Endothelial cell of umbilical vein (primary cell): Measurements from ENCODE around the gene HP. TPM values are rescaled to one million over a fixed set of nuclear protein-coding genes. Genes with fewer than 3 reads are reported as not detected.

Source experiments
- BruUV-seq: library from RNA; stranded (reverse); fragments of 400-500 nt; replicated peaks from 2 replicates; lab custom pipeline; 2021; lab: Mats Ljungman, UMichigan
- CTCF ChIA-PET: fragments of 300-600, 350-600 bp; sonication (Branson Sonifier 250); formaldehyde crosslinking; loops from one replicate; lab custom pipeline; 2021; ENCODE audit warnings: antibody characterized with exemption, inconsistent platforms; lab: Charles Lee
- POLR2A ChIA-PET: fragments of 300-600, 350-600 bp; sonication (Branson Sonifier 250); formaldehyde crosslinking; loops from one replicate; lab custom pipeline; 2021; ENCODE audit warnings: antibody characterized with exemption, inconsistent platforms; lab: Charles Lee
- DNase-seq: peaks from one replicate; pipeline ENCODE4 v3.0.0-alpha.2; 2011; ENCODE audit warnings: low read depth, low spot score
- FAIRE-seq: peaks from 2 replicates; lab custom pipeline; 2011; peaks lifted over from hg19 to GRCh38; lab: Jason Lieb, UNC
- H2AFZ ChIP-seq: 2 replicates; pipeline ENCODE4 v1.6.0; 2012; ENCODE audit warnings: low read depth, low read length, control low read depth, inconsistent platforms
- H3K27ac ChIP-seq: 2 replicates; pipeline ENCODE4 v1.5.1; 2011; ENCODE audit warnings: low read depth, mild to moderate bottlenecking, control low read depth, low read length, moderate library complexity; ENCODE audit not compliant: insufficient read depth
- H3K27me3 ChIP-seq, 2 experiments: 2 replicates each; pipeline versions ENCODE4 v1.6.0 to v1.6.1; 2011; ENCODE audit warnings: low read length in 2 of 2, mixed read lengths in 1 of 2; ENCODE audit not compliant: control insufficient read depth in 2 of 2, insufficient read depth in 2 of 2
- H3K36me3 ChIP-seq, 2 experiments: 2 replicates in 1 of 2; 3 replicates in 1 of 2; pipeline ENCODE4 v1.5.1; 2011; ENCODE audit warnings: low read length in 2 of 2, mild to moderate bottlenecking in 1 of 2, moderate library complexity in 1 of 2; ENCODE audit not compliant: control insufficient read depth in 2 of 2, insufficient read depth in 2 of 2; ENCODE audit errors: extremely low read depth in 1 of 2
- H3K4me1 ChIP-seq: 3 replicates; pipeline ENCODE4 v1.5.1; 2011; ENCODE audit warnings: mild to moderate bottlenecking, low read length; ENCODE audit not compliant: control insufficient read depth, insufficient read depth; ENCODE audit errors: extremely low read depth
- H3K4me2 ChIP-seq: 2 replicates; pipeline ENCODE4 v1.6.1; 2011; ENCODE audit warnings: low read length, control low read depth, mixed read lengths; ENCODE audit not compliant: insufficient read depth
- H3K4me3 ChIP-seq, 3 experiments: fragments of 200-600 bp in 1 of 3; sonication (generic), shearing (Covaris generic) in 1 of 3; replicated peaks in 1 of 3; 2 replicates each; pipeline ENCODE4 v1.5.1; 2011 to 2016; ENCODE audit warnings: control low read depth in 3 of 3, low read length in 3 of 3, mild to moderate bottlenecking in 2 of 3, inconsistent platforms in 1 of 3, low read depth in 1 of 3, moderate library complexity in 1 of 3; ENCODE audit not compliant: insufficient read depth in 1 of 3
- H3K79me2 ChIP-seq: 2 replicates; pipeline ENCODE4 v1.6.0; 2012; ENCODE audit warnings: low read length, inconsistent platforms; ENCODE audit not compliant: control insufficient read depth, insufficient read depth
- H3K9ac ChIP-seq: replicated peaks from 2 replicates; pipeline ENCODE3; 2011; ENCODE audit warnings: low read length, control low read depth; ENCODE audit not compliant: insufficient read depth; ENCODE audit errors: extremely low read depth
- H3K9me1 ChIP-seq: replicated peaks from 3 replicates; pipeline ENCODE4 v1.6.0; 2011; ENCODE audit warnings: mild to moderate bottlenecking, low read length; ENCODE audit not compliant: control insufficient read depth, insufficient read depth; ENCODE audit errors: extremely low read depth
- H3K9me3 ChIP-seq: replicated peaks from 2 replicates; pipeline ENCODE4 v1.5.1; 2012; ENCODE audit warnings: low read length, inconsistent platforms; ENCODE audit not compliant: control insufficient read depth, insufficient read depth
- H4K20me1 ChIP-seq: replicated peaks from 2 replicates; pipeline ENCODE3; 2011; ENCODE audit warnings: mild to moderate bottlenecking, low read length; ENCODE audit not compliant: control insufficient read depth, insufficient read depth; ENCODE audit errors: extremely low read depth
- CTCF ChIP-seq, 2 donors: IDR thresholded peaks; 1 replicate in 1 of 2; 2 replicates in 1 of 2; pipeline ENCODE4 v1.5.1; 2011; ENCODE audit warnings: low read length in 2 of 2, mild to moderate bottlenecking in 2 of 2, moderate library complexity in 2 of 2, control low read depth in 1 of 2, inconsistent platforms in 1 of 2, low read depth in 1 of 2; ENCODE audit not compliant: insufficient read depth in 1 of 2; ENCODE audit errors: extremely low read depth in 1 of 2
- EZH2 ChIP-seq: IDR thresholded peaks from 2 replicates; pipeline ENCODE4 v1.6.1; 2012; ENCODE audit warnings: borderline replicate concordance, low read depth, mild to moderate bottlenecking, moderate library complexity, low read length, inconsistent platforms; ENCODE audit not compliant: severe bottlenecking
- FOS ChIP-seq: IDR thresholded peaks from 2 replicates; pipeline ENCODE4 v1.6.1; 2011; ENCODE audit warnings: mild to moderate bottlenecking, low read length, moderate library complexity, borderline replicate concordance; ENCODE audit not compliant: insufficient read depth
- GATA2 ChIP-seq: IDR thresholded peaks from 2 replicates; pipeline ENCODE4 v1.7.0; 2011; ENCODE audit warnings: low read depth, mild to moderate bottlenecking, moderate library complexity, mixed read lengths, low read length; ENCODE audit not compliant: insufficient read length, insufficient read depth
- JUN ChIP-seq: IDR thresholded peaks from 2 replicates; pipeline ENCODE4 v1.6.1; 2011; ENCODE audit warnings: borderline replicate concordance, low read depth; ENCODE audit not compliant: insufficient read length, insufficient read depth
- MAX ChIP-seq: IDR thresholded peaks from 2 replicates; pipeline ENCODE4 v1.6.1; 2011; ENCODE audit not compliant: insufficient read depth, insufficient read length
- MYC ChIP-seq: IDR thresholded peaks from one replicate; pipeline ENCODE4 v1.6.1; 2011; ENCODE audit warnings: mild to moderate bottlenecking, low read depth, low read length
- POLR2A ChIP-seq: IDR thresholded peaks from 2 replicates; pipeline ENCODE4 v1.6.1; 2012; ENCODE audit warnings: low read depth, mild to moderate bottlenecking, control low read depth, low read length
- POLR2AphosphoS5 ChIP-seq: IDR thresholded peaks from 2 replicates; pipeline ENCODE4 v1.6.1; 2012; ENCODE audit warnings: low read depth, mild to moderate bottlenecking, control low read depth, low read length, moderate library complexity; ENCODE audit not compliant: insufficient read depth
- dilution Hi-C: fragments of 300-500 bp; cut with MboI; formaldehyde crosslinking; loops from one replicate; pipeline ENCODE4 v1.15.0; 2019; ENCODE audit warnings: low sequenced_read_pairs; ENCODE audit not compliant: extremely low pct_ligation_motif_present
- intact Hi-C: fragments of 100-400 bp; cut with micrococcal nuclease; formaldehyde crosslinking; loops from one replicate; pipeline ENCODE4 v1.10.0; 2022
- polyA plus RNA-seq, 4 experiments: library from polyadenylated mRNA; depleted of rRNA in 3 of 4; stranded (reverse) in 3 of 4; unstranded in 1 of 4; fragments of >200 nt; gene quantifications; 2 replicates each; pipeline versions ENCODE4 v1.2.1 to v1.2.3, GENCODE V29; 2011 to 2012; ENCODE audit warnings: missing spikeins in 1 of 4
- total RNA-seq: library from RNA; stranded (reverse); gene quantifications from 2 replicates; pipeline ENCODE4 v1.2.3, GENCODE V29; 2021

HP gene
- total and polyA plus RNA-seq, 2 donors (not counting 3 experiments of a cell fraction or from before 2014, with no cell fraction given), result not detected

- Histone ChIP-seq H3K4me3 (no peak overlapping the region), H3K27me3 (no peaks in the 10 kb centered on the region), H3K9me3 (no peaks in the 10 kb centered on the region), H3K36me3 (peaks cover 10 to 11% of the 10 kb centered on the region in 2 experiments), H4K20me1 (no peaks in the 10 kb centered on the region), H3K4me1 (no peaks in the 10 kb centered on the region), H3K79me2 (no peaks in the 10 kb centered on the region), H2AFZ (no peak overlapping the region), H3K9me1 (no peaks in the 10 kb centered on the region), H3K27ac (no peak overlapping the region), H3K9ac (no peak overlapping the region), H3K4me2 (no peak overlapping the region)
- no peak for FAIRE-seq
- POLR2A ChIA-PET, result no interaction called here
- dilution Hi-C loops (no loop called here), intact Hi-C loops (no loop called here)
- no TSS peak for BruUV-seq
- CTCF ChIA-PET, result interaction anchor here (1.8 kb wide), 1 partner anchor 18 kb away, joined by 5 read pairs; no protein-coding TSS in a partner anchor
- no peak for DNase-seq
- no peak for TF ChIP-seq POLR2AphosphoS5
- no peak for TF ChIP-seq GATA2
- TF ChIP-seq EZH2, result no peak
- TF ChIP-seq JUN, result no peak
- TF ChIP-seq CTCF (IDR thresholded peaks at IDR 0.05; ENCODE audit: extremely low read depth in 1 of 2, insufficient read depth in 1 of 2, low read depth in 1 of 2, low read length in 2 of 2), result no peak
These were observed 30.1 kb downstream of the HP start for GRCh38 chr16:72084445-72084844.

GRCh38 chr16:72085002-72085401 is 30.7 kb downstream of the HP start:
- peaks cover 15% of the 10 kb centered on the region in 2 experiments for H3K36me3 ChIP-seq
- intact Hi-C loops, result no loop called here
- CTCF ChIA-PET, result interaction anchor here (1.8 kb wide), 1 partner anchor 19 kb away, joined by 5 read pairs; no protein-coding TSS in a partner anchor

More at GRCh38 chr16:72085002-72085401, 30.7 kb downstream of the HP start:
- Histone ChIP-seq H3K9me1 (no peaks in the 10 kb centered on the region), H3K4me3 (no peak overlapping the region), H3K4me1 (no peaks in the 10 kb centered on the region), H3K79me2 (peaks cover 4% of the 10 kb centered on the region), H4K20me1 (no peaks in the 10 kb centered on the region), H2AFZ (no peak overlapping the region), H3K9ac (no peak overlapping the region), H3K4me2 (no peak overlapping the region), H3K27ac (no peak overlapping the region), H3K9me3 (no peaks in the 10 kb centered on the region), H3K27me3 (no peaks in the 10 kb centered on the region)
- POLR2A ChIA-PET, result no interaction called here
- TF ChIP-seq CTCF (IDR thresholded peaks at IDR 0.05; ENCODE audit: extremely low read depth in 1 of 2, insufficient read depth in 1 of 2, low read depth in 1 of 2, low read length in 2 of 2) (no peak), MAX (no peak), FOS (no peak), POLR2AphosphoS5 (no peak), EZH2 (no peak), MYC (no peak), GATA2 (no peak), POLR2A (no peak), JUN (no peak)
- FAIRE-seq (no peak), DNase-seq (no peak)
- dilution Hi-C loops, result no loop called here
- BruUV-seq, result no TSS peak
